ENCODE data around the gene CMSS1.

CMSS1 gene

GRCh38 chr3:99877031-99877579, 59.4 kb downstream of the CMSS1 start:
- no peak for DNase-seq

- DNase-seq = no peak
These were observed 60.3 kb downstream of the CMSS1 start for GRCh38 chr3:99878005-99878404.

GRCh38 chr3:99879275-99879674, 61.6 kb downstream of the CMSS1 start:
- DNase-seq = no peak

- no peak for DNase-seq
These were observed 63.5 kb downstream of the CMSS1 start for GRCh38 chr3:99881121-99881524.

- DNase-seq = no peak
These were observed 64.9 kb downstream of the CMSS1 start for GRCh38 chr3:99882436-99883137.

GRCh38 chr3:99883138-99883461, 65.4 kb downstream of the CMSS1 start:
- no peak for DNase-seq

- no peak for DNase-seq
These were observed 66.0 kb downstream of the CMSS1 start for GRCh38 chr3:99883693-99884092.

- DNase-seq = no peak
These were observed 66.8 kb downstream of the CMSS1 start for GRCh38 chr3:99884484-99884883.

GRCh38 chr3:99885085-99885484, 67.4 kb downstream of the CMSS1 start:
- no peak for DNase-seq

- DNase-seq = no peak
These were observed 68.2 kb downstream of the CMSS1 start for GRCh38 chr3:99885851-99886250.

GRCh38 chr3:99891610-99892285, 74.1 kb downstream of the CMSS1 start:
- no peak for DNase-seq

- DNase-seq = no peak
These were observed 74.7 kb downstream of the CMSS1 start for GRCh38 chr3:99892332-99892731.

- no peak for DNase-seq
These were observed 77.6 kb downstream of the CMSS1 start for GRCh38 chr3:99895131-99895696.

GRCh38 chr3:99895703-99896441, 78.2 kb downstream of the CMSS1 start:
- DNase-seq = no peak

GRCh38 chr3:99896482-99896881, 78.8 kb downstream of the CMSS1 start:
- no peak for DNase-seq

- no peak for DNase-seq
These were observed 81.9 kb downstream of the CMSS1 start for GRCh38 chr3:99899603-99900002.

- no peak for DNase-seq
These were observed 82.6 kb downstream of the CMSS1 start for GRCh38 chr3:99900248-99900647.

- DNase-seq = no peak
These were observed 83.7 kb downstream of the CMSS1 start for GRCh38 chr3:99901200-99901926.

- DNase-seq = no peak
These were observed 84.4 kb downstream of the CMSS1 start for GRCh38 chr3:99902091-99902490.

- no peak for DNase-seq
These were observed 86.2 kb downstream of the CMSS1 start for GRCh38 chr3:99903869-99904268.

GRCh38 chr3:99907959-99908544, 90.4 kb downstream of the CMSS1 start:
- no peak for DNase-seq
